ENCODE results near the gene CDH4.

Gene CDH4

DNA sequence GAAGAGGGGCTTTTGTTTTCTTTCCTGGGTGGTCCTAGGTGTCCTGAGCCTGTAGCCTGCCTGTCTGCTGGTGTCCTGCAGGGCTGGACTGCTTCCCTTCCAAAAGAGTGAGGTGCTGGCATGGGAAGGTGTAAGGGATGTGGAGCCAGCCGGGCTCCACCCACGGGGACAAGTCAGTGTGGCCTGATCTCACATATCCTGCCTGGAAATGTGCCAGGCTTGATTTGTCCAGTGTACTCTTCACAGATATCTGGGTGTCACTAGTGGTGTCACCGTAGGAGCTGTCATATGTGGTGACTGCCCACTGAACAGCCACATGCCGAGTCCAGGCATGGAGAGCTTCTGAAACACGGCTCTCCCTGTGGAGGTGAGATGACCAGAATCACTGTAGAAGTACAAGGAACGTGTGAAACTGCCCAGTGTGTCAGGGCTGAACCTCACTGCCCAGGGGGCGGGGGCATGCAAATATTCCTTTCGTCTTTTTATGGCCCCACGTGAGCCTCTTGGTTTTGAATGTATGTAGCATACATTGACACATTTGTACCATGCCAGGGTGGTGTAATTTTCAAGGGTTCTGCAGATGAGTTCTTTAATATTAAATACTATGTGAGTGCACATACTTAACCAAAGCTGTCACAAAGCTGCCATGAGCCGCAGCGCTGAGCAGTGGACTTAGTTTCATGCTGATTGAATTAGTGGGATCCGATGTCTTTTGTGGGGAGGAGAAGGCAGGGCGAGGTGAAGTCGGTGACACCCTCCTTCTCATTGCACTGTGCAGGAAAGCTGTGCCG is 55.8 kb downstream of the CDH4 start:
- peaks cover 2 to 6% of the 10 kb centered on the region in 2 donors for H3K9me3 Mint-ChIP-seq
- no peaks in the 10 kb centered on the region for H3K36me3 Mint-ChIP-seq
- H3K4me3 Mint-ChIP-seq, result no peak overlapping the region
- no peak overlapping the region for H3K27ac Mint-ChIP-seq
- no peaks in the 10 kb centered on the region for H3K4me1 Mint-ChIP-seq
- DNase-seq (no peak), ATAC-seq (replicated peaks) (no peak)
- no peaks in the 10 kb centered on the region for H3K27me3 Mint-ChIP-seq

DNA sequence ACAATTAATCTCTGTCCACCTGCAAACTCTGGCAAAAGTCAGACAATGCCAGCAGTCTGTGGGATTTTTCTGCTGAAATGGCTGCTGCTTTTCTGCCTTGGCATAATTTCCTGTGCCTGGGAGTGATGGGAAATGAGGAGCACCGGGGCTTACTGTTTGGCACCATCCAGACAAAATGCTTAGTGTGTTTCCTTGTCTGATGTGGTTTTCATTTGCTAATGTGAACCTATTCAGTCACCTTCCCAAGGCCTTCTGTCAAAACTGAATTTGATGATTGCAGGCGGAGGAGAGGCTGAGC is 56.4 kb downstream of the CDH4 start:
- no peaks in the 10 kb centered on the region for H3K36me3 Mint-ChIP-seq
- DNase-seq (no peak), ATAC-seq (replicated peaks) (no peak)
- H3K27ac Mint-ChIP-seq, result no peak overlapping the region
- no peaks in the 10 kb centered on the region for H3K4me1 Mint-ChIP-seq
- H3K4me3 Mint-ChIP-seq, result no peak overlapping the region
- peaks cover 2 to 6% of the 10 kb centered on the region in 2 donors for H3K9me3 Mint-ChIP-seq
- no peaks in the 10 kb centered on the region for H3K27me3 Mint-ChIP-seq

DNA sequence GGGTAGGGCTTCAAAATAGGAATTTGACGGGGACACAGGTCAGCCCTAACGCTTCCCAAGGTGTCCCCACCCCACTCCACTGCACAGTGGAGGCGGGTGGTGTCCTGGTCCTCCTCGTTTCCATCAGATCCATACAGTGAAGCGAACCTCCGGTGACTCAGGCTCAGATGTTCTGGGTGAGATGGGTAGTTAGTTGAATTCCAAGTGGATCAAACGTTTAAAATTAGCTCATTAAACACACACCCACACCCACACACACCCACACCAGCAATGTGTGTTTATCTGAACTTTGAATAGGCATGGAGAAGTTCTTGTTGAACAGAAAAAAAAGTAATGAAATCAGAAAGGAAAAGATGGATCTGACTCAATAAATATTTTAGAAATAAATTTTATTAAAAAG is 58.9 kb downstream of the CDH4 start:
- Mint-ChIP-seq H3K4me1 (no peaks in the 10 kb centered on the region), H3K4me3 (no peak overlapping the region), H3K27ac (no peak overlapping the region), H3K36me3 (no peaks in the 10 kb centered on the region), H3K9me3 (peaks cover 2 to 6% of the 10 kb centered on the region in 2 donors), H3K27me3 (no peaks in the 10 kb centered on the region)
- DNase-seq (no peak), ATAC-seq (replicated peaks) (no peak)

DNA sequence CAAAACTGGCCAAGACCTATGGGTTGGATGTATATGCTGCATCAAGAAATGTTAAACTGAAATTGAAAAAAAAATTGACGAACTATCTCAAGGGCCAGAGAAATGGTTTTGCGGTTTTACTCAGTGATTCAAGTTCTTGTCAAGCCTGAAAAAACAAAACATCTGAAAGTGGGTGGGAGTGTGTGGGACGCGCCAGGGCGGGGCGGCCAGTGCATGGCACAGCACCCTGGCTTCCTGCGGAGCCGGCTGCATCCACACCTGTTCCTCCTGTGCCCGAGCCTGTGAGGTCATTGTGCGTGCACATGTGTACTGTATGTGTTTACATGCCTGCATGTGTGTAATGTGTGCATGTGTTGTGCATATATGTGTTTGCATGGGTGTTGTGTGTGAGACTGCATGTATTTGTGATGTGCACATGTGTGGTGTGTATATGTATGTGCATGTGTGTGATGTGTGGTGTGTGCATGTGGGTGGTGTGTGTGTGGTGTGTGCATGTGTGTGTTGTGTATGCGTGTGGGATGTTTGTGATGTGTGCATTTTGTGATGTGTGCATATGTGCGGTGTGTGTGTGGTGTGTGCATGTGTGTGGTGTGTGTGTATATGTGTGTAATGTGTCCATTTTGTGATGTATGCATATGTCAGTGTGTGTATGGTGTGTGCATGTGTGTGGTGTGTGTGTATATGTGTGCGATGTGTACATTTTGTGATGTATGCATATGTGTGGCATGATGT is 59.8 kb downstream of the CDH4 start:
- H3K27me3 Mint-ChIP-seq, result no peaks in the 10 kb centered on the region
- no peak for ATAC-seq (replicated peaks)

DNA sequence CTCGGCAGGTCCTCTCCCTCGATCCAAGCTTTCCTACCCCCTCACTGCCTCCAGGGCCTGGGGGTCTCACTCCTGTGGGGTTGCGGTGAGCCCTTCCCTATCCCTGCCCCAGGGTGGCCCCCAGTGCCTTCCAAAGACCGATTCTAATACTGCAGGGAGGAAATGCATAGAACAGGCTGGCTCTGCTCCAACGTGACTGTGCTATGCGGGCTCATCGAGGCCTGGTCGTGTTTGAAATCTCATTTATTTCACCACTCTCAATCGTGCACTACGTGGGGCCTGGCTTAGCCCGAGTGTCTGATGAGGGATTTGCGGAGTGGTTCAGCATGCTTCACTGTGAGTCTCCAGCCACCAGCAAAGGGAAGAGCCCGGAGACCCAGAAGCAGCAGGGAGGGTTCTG is 60.9 kb downstream of the CDH4 start:
- Mint-ChIP-seq H3K27me3 (no peaks in the 10 kb centered on the region), H3K27ac (no peak overlapping the region), H3K9me3 (peaks cover 0 to 6% of the 10 kb centered on the region in 2 donors), H3K36me3 (no peaks in the 10 kb centered on the region), H3K4me3 (no peak overlapping the region), H3K4me1 (no peaks in the 10 kb centered on the region)
- no peak for ATAC-seq (replicated peaks)
- no peak for DNase-seq

More for the DNA sequence above, 59.8 kb downstream of the CDH4 start:
- Mint-ChIP-seq H3K9me3 (peaks cover 0 to 6% of the 10 kb centered on the region in 2 donors), H3K4me1 (no peaks in the 10 kb centered on the region), H3K4me3 (no peak overlapping the region), H3K27ac (no peak overlapping the region), H3K36me3 (no peaks in the 10 kb centered on the region)
- no peak for DNase-seq

DNA sequence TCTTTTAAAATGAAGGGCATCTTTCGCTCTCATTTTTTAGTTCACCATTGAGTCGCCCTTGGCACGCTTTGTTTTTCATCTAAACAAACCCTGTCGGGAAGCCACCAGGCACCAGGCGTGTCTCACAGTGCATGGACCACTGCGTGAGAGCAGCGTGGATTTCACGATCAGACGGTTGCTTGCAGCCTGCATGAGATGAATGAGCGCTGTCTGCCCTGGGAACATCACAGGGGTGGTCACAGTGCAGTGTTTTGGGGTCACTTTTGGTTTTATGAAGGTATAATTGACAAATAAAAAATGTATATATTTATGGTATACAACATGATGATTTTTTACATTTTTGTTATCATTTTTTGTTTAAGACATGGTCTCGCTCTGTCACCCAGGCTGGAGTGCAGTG is 61.3 kb downstream of the CDH4 start:
- Mint-ChIP-seq H3K4me1 (no peaks in the 10 kb centered on the region), H3K36me3 (no peaks in the 10 kb centered on the region), H3K27ac (no peak overlapping the region), H3K9me3 (peaks cover 0 to 6% of the 10 kb centered on the region in 2 donors), H3K27me3 (no peaks in the 10 kb centered on the region), H3K4me3 (no peak overlapping the region)
- ATAC-seq (replicated peaks), result no peak
- DNase-seq, result no peak

DNA sequence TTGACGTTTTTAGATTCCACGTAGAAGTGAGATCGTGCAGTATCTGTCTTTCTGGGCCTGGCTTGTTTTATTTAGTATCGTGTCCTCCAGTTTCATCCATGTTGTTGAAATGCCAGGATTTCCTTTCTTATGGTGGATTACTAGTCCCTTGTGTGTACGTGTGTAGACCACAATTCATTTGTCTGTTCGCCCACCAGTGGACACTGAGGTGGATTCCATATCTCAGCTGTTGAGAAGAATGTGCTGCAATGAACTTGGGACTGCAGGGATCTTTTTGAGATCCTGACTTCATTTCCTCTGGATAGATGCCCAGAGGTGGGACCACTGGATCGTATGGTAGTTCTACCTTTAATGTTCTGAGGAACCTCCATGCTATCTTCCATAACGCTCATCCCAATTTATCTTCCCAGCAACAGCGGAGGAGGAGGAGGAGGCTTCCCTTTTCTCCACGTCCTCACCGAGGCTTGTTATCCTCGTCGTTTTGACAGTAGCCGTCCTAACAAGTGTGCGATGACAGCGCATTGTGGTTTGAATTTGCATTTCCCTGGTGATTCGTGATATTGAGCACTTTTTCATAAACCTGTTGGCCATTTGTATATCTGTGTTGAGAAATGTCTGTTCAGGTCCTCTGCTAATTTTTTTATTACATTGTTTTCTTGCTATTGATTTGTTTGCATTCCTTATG is 62.4 kb downstream of the CDH4 start:
- Mint-ChIP-seq H3K27me3 (no peaks in the 10 kb centered on the region), H3K4me3 (no peak overlapping the region), H3K36me3 (no peaks in the 10 kb centered on the region), H3K4me1 (no peaks in the 10 kb centered on the region), H3K9me3 (peaks cover 0 to 6% of the 10 kb centered on the region in 2 donors), H3K27ac (no peak overlapping the region)
- ATAC-seq (replicated peaks) (no peak), DNase-seq (no peak)

DNA sequence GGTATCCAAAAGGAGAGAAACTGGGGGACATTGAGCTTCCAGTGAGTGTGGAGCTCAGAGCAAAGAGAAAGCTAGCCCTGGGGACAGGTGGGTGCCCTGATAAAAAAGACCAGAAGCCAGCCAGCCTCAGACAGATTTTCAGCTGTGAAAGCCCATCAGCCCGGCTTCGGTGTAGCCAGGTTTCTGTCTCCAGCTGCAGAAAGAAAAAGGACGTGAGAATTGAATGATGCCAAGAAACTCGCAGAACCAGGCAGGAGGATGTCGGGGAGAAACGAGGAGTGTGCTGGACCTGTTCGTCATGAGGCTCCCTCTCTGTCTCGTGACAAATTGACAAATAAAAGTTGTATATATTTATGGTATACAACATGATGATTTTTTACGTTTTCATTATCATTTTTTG is 63.3 kb downstream of the CDH4 start:
- no peak overlapping the region for H3K27ac Mint-ChIP-seq
- H3K27me3 Mint-ChIP-seq, result no peaks in the 10 kb centered on the region
- no peak overlapping the region for H3K4me3 Mint-ChIP-seq
- H3K9me3 Mint-ChIP-seq, result peaks cover 0 to 6% of the 10 kb centered on the region in 2 donors
- ATAC-seq (replicated peaks) (no peak), DNase-seq (no peak)
- no peaks in the 10 kb centered on the region for H3K36me3 Mint-ChIP-seq
- H3K4me1 Mint-ChIP-seq, result no peaks in the 10 kb centered on the region

DNA sequence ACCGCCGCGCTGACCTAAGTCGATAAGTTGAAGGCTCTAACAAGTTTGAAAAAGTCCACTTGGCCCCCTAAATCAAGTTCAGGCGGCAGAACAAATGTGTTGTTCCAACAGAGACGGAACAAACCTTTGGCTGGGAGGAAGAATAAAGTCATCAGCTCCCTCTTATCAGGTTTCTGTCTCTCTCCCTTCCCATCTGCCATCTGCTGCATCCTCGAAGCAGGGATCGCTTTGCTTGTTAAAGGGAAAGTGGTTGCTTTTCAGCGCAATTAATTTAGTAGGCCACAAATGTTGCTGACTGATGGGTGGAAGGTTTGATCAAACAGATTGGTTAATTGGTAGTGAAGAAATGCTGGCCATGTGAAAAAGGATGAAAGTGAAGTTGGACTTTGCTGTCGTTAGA is 64.3 kb downstream of the CDH4 start:
- ATAC-seq (replicated peaks) (no peak), DNase-seq (no peak)
- Mint-ChIP-seq H3K27ac (no peak overlapping the region), H3K9me3 (peaks cover 0 to 6% of the 10 kb centered on the region in 2 donors), H3K4me3 (no peak overlapping the region), H3K36me3 (no peaks in the 10 kb centered on the region), H3K27me3 (no peaks in the 10 kb centered on the region), H3K4me1 (no peaks in the 10 kb centered on the region)

DNA sequence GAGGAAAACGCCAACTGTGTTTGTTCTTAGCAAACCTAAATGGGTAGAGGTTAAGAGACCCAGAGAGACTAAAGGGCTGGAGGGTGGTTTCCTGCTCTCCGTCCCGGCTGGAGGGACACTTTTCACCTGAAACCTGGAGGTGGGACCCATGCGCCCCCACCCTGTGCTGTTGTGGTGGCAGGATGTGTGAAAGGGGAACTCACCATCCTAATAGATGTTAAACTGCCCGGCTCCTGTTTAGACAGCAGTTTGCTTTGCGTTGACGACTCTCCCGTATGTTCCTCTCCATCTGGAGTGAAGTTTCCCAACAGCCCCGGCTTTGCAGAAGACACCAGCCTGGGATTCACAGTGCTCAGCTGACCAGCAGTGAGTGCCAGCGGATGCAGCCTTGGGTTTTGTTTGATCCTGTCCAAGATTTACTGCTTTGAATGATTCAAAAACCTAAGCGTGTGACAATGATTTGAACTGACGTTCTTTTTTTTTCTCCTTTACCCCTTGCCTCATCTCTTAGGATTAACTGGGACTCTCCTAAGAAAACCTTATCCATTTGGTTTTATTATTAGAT is 66.0 kb downstream of the CDH4 start:
- no peak for DNase-seq
- H3K27me3 Mint-ChIP-seq, result no peaks in the 10 kb centered on the region
- H3K4me1 Mint-ChIP-seq, result no peaks in the 10 kb centered on the region
- no peaks in the 10 kb centered on the region for H3K9me3 Mint-ChIP-seq
- no peak for ATAC-seq (replicated peaks)
- H3K27ac Mint-ChIP-seq, result no peak overlapping the region
- no peak overlapping the region for H3K4me3 Mint-ChIP-seq
- H3K36me3 Mint-ChIP-seq, result no peaks in the 10 kb centered on the region

DNA sequence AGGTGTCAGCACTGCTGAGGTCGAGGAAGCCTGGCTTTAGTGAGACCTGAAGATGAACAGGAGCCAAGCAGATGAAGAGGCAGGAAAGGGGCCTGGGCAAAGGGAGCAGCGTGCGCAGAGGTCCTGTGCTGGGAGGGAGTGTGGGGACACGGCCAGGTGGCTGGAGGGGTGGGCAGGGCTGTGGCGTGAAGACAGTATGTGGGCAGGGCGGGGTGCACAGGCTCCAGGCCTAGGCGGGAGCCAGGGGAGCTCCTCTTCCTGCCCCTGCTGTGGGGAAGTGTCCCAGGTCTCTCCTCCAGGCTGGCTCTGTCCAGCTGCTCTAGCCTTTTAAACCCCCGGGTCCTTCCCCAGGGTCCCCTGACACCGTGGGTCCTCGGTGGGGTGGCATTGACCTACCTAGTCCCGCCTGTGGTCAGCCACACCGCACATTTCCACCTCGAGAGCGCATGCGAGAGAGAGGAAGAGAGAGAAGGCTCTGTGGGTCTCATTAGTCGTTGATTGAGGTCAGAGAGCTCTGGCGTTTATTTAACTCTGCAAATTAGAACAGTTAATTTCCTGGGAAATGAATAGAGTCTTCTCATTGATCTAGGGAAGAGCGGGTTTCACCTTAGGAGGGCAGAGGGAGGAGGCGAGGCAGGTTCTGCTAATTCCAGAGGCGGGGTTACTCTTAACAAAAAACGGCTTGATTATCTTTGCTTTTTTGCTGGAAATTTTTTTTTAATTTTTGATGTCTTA is 68.8 kb downstream of the CDH4 start:
- Mint-ChIP-seq H3K27ac (no peak overlapping the region), H3K27me3 (no peaks in the 10 kb centered on the region), H3K4me1 (no peaks in the 10 kb centered on the region), H3K4me3 (no peak overlapping the region), H3K9me3 (no peaks in the 10 kb centered on the region), H3K36me3 (no peaks in the 10 kb centered on the region)
- DNase-seq (no peak), ATAC-seq (replicated peaks) (peak in 1 of 2 donors; percentile 33)

DNA sequence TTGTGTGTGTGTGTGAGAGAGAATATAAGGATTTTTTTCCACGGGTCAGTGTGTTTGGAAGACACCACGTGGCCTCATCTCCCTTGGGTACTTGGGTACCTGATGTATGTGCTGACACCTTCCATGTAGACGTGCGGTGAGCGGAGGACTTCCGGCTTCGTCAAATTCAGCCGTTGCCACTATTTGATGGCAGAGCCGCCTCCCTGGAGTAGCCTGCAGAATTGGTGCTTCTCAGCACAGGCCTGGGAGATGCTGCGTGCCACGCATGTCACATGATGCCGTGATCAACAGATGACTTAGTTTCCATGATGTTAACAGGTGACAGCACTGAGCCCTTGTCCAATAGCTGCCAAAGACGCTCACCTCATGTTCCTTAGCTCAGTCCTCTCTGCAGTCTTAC is 69.4 kb downstream of the CDH4 start:
- ATAC-seq (replicated peaks) (no peak), DNase-seq (no peak)
- H3K4me1 Mint-ChIP-seq, result no peaks in the 10 kb centered on the region
- H3K4me3 Mint-ChIP-seq, result no peak overlapping the region
- H3K9me3 Mint-ChIP-seq, result no peaks in the 10 kb centered on the region
- H3K27ac Mint-ChIP-seq, result no peak overlapping the region
- H3K36me3 Mint-ChIP-seq, result no peaks in the 10 kb centered on the region
- no peaks in the 10 kb centered on the region for H3K27me3 Mint-ChIP-seq

DNA sequence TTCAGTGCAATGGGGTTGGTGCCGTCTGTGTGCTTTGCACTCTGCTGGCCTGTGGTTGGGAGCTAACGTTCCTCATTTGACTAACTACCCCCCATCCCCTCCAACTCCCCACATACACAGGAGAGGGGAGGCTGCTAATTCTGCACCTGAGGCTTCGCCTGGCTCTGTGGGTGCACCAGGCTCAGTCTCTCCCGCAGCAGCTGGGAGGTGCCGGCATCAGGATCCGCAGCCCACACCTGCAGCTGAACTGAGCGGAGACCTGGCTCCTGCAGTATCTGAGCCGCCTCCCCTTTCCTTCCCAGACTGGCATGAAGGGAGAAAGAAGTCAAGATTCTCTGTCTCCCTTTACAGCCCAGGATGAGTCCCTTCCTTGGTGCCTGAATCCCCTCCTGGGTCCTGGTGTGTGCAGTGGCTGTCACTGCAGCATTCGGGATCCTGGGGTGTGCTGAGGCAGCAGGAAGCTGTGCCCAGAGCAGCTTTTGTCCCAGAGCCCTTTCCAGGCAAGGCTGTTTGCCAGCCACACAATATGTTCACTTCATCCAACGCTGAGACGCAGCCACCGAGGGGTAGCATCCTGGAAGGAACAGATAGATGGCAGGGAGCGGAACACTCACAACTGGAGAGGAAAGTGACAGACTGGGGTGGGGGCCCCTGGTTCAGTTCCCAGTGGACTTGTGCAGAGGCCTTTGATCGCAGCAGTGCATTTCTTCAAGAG is 70.2 kb downstream of the CDH4 start:
- Mint-ChIP-seq H3K4me1 (no peaks in the 10 kb centered on the region), H3K27me3 (no peaks in the 10 kb centered on the region), H3K4me3 (no peak overlapping the region), H3K27ac (no peak overlapping the region), H3K9me3 (no peaks in the 10 kb centered on the region), H3K36me3 (no peaks in the 10 kb centered on the region)
- ATAC-seq (replicated peaks) (no peak), DNase-seq (no peak)

DNA sequence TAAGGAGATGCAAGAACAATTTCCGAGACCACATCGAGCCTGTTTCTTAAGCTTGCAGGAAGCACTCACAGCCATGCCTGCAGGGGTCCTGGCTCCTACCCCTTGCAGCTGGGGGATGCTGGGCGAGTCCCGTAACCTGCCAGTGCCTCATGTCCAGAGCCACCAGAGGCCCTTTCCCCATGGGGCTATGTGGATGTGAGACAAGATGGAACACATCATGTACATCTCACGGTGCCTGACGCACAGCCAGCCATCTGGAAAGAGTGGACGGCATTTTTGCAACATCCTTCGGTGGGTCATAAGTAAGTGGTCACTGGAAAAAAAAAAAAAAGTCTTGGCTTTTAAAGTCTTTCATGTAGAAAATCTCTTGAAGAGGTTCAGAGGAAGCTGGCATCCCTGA is 72.8 kb downstream of the CDH4 start:
- Mint-ChIP-seq H3K9me3 (peaks cover 0 to 2% of the 10 kb centered on the region in 2 donors), H3K4me3 (no peak overlapping the region), H3K4me1 (no peaks in the 10 kb centered on the region), H3K27ac (no peak overlapping the region), H3K36me3 (no peaks in the 10 kb centered on the region), H3K27me3 (no peaks in the 10 kb centered on the region)
- DNase-seq, result no peak
- no peak for ATAC-seq (replicated peaks)
